ENCODE results near the gene GFPT2. TPM values are rescaled to one million over a fixed set of nuclear protein-coding genes. Genes with fewer than 3 reads are reported as not detected.
A peak's percentile ranks its signal among the peaks of the same experiment; 100 is the strongest.

GFPT2 gene
- total and polyA plus RNA-seq, 2 of the 4 experiments (the other 2 are of a cell fraction), result 20.3 to 20.8 TPM

- no peak overlapping the region for H3K56ac ChIP-seq (ENCODE audit: extremely low read depth, insufficient read depth, low read length)
- no peak overlapping the region for H4K8ac ChIP-seq (ENCODE audit: low read depth in 2 of 2, low read length in 2 of 2)
- no peaks in the 10 kb centered on the region for H3K36me3 ChIP-seq (ENCODE audit: control insufficient read depth, insufficient read depth, low read length)
- H3K27me3 ChIP-seq (ENCODE audit: control insufficient read depth, insufficient read depth, low read length), result no peaks in the 10 kb centered on the region
- ChIA-PET CTCF (interaction anchor here (1.1 to 3.9 kb wide), 3 partner anchors 21 to 177 kb away, joined by 5 to 27 read pairs (median 5); no protein-coding TSS in a partner anchor), POLR2A (ENCODE audit: unreplicated experiment) (no interaction called here)
- peaks cover 8% of the 10 kb centered on the region for H4K20me1 ChIP-seq (ENCODE audit: insufficient read depth, low read length)
- no peak overlapping the region for H3K9ac ChIP-seq (ENCODE audit: low read depth, low read length)
- H3K27ac ChIP-seq (ENCODE audit: insufficient read depth, low read length), result no peak overlapping the region
- no peak overlapping the region for H2BK120ac ChIP-seq (ENCODE audit: low read depth, low read length)
- H4K91ac ChIP-seq (ENCODE audit: insufficient read depth, low read depth, low read length), result no peak overlapping the region
- H2BK5ac ChIP-seq (ENCODE audit: low read depth, low read length, poor library complexity, severe bottlenecking), result no peak overlapping the region
- intact Hi-C loops (cut with micrococcal nuclease) (no loop called here), dilution Hi-C loops (cut with HindIII; ENCODE audit: low sequenced_read_pairs, unreplicated experiment) (no loop called here), in situ Hi-C loops (cut with MboI; ENCODE audit: low sequenced_read_pairs) (loop anchor here (5.0 kb wide), 1 partner anchor 177 kb away; no protein-coding TSS in a partner anchor)
- H2BK15ac ChIP-seq (ENCODE audit: low read depth, low read length), result no peak overlapping the region
- H3K23ac ChIP-seq (ENCODE audit: low read depth, low read length), result no peak overlapping the region
- no peak overlapping the region for H2AK9ac ChIP-seq (replicated peaks; ENCODE audit: low read depth, low read length, poor library complexity)
- no peak overlapping the region for H2BK20ac ChIP-seq (ENCODE audit: low read depth, low read length)
- H3K4me2 ChIP-seq (ENCODE audit: low read depth, low read length), result no peak overlapping the region
- H3K79me1 ChIP-seq (ENCODE audit: low read depth in 1 of 2, low read length in 2 of 2), result peaks cover 16 to 23% of the 10 kb centered on the region in 2 experiments
- DNase-seq (no peak), ATAC-seq (ENCODE audit: low read depth) (no peak)
- no peak overlapping the region for H2AK5ac ChIP-seq (ENCODE audit: low read depth, low read length)
- WGBS, 2 experiments (ENCODE audit: extremely low coverage in 2 of 2, insufficient read length in 1 of 2), result 80% methylated on average over 1 of the region's 10 CpGs; no CpG with 5 or more reads in 1 of the 2 experiments
- no peak overlapping the region for H4K5ac ChIP-seq (ENCODE audit: low read depth, low read length)
- H3K4ac ChIP-seq (ENCODE audit: low read depth, low read length), result no peak overlapping the region
- no peak overlapping the region for H3K18ac ChIP-seq (ENCODE audit: low read depth, low read length)
- TF ChIP-seq POLR2A (IDR thresholded peaks at IDR 0.05; ENCODE audit: low read depth, low read length), result no peak
- TF ChIP-seq BHLHE40 (IDR thresholded peaks at IDR 0.05; ENCODE audit: low read depth, low read length), result no peak
- no peak for TF ChIP-seq RAD21 (IDR thresholded peaks at IDR 0.05; ENCODE audit: low read length)
- no peak for TF ChIP-seq CTCF (conservative IDR thresholded peaks at IDR 0.05; ENCODE audit: low read depth, low read length)
- TF ChIP-seq CHD1 (IDR thresholded peaks at IDR 0.05; ENCODE audit: low read depth, low read length), result no peak
- TF ChIP-seq NFE2L2 (IDR thresholded peaks at IDR 0.05; ENCODE audit: low read depth, low read length), result no peak
- H2AFZ ChIP-seq (replicated peaks; ENCODE audit: low read length, poor library complexity), result peak overlapping the region; percentile 17
- no TSS peak for BruUV-seq (replicated peaks)
- H3K4me1 ChIP-seq (ENCODE audit: control insufficient read depth, insufficient read depth, low read length), result peaks cover 4% of the 10 kb centered on the region; the same call in 1 of the 2 replicates
- no peaks in the 10 kb centered on the region for H3K9me3 ChIP-seq (ENCODE audit: control insufficient read depth, insufficient read depth, low read length)
- H3K14ac ChIP-seq (replicated peaks; ENCODE audit: low read depth, low read length), result no peak overlapping the region
- no peak overlapping the region for H3K4me3 ChIP-seq (ENCODE audit: insufficient read depth, low read depth, low read length)
- H3K9me1 ChIP-seq (ENCODE audit: insufficient read depth, low read length), result peaks cover 5% of the 10 kb centered on the region; the same call in 1 of the 2 replicates
Measured at GRCh38 chr5:180294913-180295555, 58.1 kb downstream of the GFPT2 start.

Data from IMR-90 (cell line).